ENCODE measurements around the gene TTC28.

DNA sequence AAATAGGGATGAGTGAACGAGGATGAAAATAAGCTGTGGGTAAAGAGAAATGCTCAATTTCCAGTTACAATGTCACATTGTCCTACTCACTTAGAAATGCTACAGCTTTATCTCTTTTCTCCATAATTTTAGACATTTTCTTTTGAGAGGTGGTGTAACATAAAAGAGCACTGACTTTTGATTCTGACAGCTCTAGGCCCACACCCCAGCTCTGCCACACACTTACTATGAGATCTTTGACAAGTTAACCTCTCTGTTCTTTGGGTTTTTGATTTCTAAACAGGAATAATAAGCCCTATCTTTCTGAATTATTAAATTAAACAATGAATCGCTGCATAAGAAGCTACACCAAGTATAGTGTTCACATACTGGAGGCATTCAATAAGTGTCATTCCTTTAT lies 532.2 kb downstream of the TTC28 start:
- TF ChIP-seq, protein P1, sequence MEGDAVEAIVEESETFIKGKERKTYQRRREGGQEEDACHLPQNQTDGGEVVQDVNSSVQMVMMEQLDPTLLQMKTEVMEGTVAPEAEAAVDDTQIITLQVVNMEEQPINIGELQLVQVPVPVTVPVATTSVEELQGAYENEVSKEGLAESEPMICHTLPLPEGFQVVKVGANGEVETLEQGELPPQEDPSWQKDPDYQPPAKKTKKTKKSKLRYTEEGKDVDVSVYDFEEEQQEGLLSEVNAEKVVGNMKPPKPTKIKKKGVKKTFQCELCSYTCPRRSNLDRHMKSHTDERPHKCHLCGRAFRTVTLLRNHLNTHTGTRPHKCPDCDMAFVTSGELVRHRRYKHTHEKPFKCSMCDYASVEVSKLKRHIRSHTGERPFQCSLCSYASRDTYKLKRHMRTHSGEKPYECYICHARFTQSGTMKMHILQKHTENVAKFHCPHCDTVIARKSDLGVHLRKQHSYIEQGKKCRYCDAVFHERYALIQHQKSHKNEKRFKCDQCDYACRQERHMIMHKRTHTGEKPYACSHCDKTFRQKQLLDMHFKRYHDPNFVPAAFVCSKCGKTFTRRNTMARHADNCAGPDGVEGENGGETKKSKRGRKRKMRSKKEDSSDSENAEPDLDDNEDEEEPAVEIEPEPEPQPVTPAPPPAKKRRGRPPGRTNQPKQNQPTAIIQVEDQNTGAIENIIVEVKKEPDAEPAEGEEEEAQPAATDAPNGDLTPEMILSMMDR (IDR thresholded peaks at IDR 0.05; ENCODE audit: insufficient read depth, low read depth, low read length) = no peak
- no peak for TF ChIP-seq EZH2 (IDR thresholded peaks at IDR 0.05; ENCODE audit: insufficient read depth, low read length)
